ENCODE data around the gene PHLDB2.

GRCh38 chr3:111970376-111970775 is 111.3 kb downstream of the PHLDB2 start:
- no peak for TF ChIP-seq POLR2A (IDR thresholded peaks at IDR 0.05)
- no peak for TF ChIP-seq CTCF (IDR thresholded peaks at IDR 0.05)
